Pancreas (tissue), 10 donors: ENCODE measurements around the gene FCN1. TPM values are rescaled to one million over a fixed set of nuclear protein-coding genes. Genes with fewer than 3 reads are reported as not detected.

Experiments used
- ATAC-seq, 4 donors: fragments of 200-7000 bp; cut with Tn5 transposase; one replicate each; pipeline versions ENCODE4 v1.8.0 to v1.9.1; 2020; ENCODE audit warnings: mild to moderate bottlenecking in 4 of 4, moderate library complexity in 4 of 4
- DNase-seq, 6 donors: peaks; one replicate each; pipeline ENCODE4 v3.0.0-alpha.2; 2020
- FAIRE-seq: peaks from 2 replicates; lab custom pipeline; 2012; peaks lifted over from hg19 to GRCh38; lab: Jason Lieb, UNC
- H3K27ac ChIP-seq, 4 donors: fragments of 200-600 bp; sonication (generic); 1 replicate in 3 of 4; 2 replicates in 1 of 4; pipeline versions ENCODE4 v1.5.0 to v1.8.0; 2020
- H3K27me3 ChIP-seq, 4 donors: fragments of 200-600 bp; one replicate each; pipeline ENCODE4 v1.8.0; 2021
- H3K36me3 ChIP-seq, 3 donors: fragments of 200-600 bp; sonication (generic) in 1 of 3; one replicate each; pipeline versions ENCODE4 v1.5.0 to v1.8.0; 2020 to 2021
- H3K4me1 ChIP-seq, 3 donors: fragments of 200-600 bp; one replicate each; pipeline ENCODE4 v1.8.0; 2021
- H3K4me3 ChIP-seq, 4 donors: fragments of 200-600 bp; sonication (generic) in 2 of 4; one replicate each; pipeline versions ENCODE4 v1.5.0 to v1.8.0; 2020 to 2021
- H3K9me3 ChIP-seq, 4 donors: fragments of 200-600 bp; one replicate each; pipeline ENCODE4 v1.8.0; 2021
- WGBS, 2 donors: extraction: QIAGEN DNeasy Blood & Tissue Kit; methylation state at CpG; one replicate each; pipeline ENCODE4 v1.1.7; 2013; 5-methylcytosine and 5-hydroxymethylcytosine counted together
- intact Hi-C, 3 donors: fragments of 100-400 bp; cut with DNase I; formaldehyde crosslinking; loops; one replicate each; pipeline versions ENCODE4 v1.11.1 to v1.14.2; 2022
- polyA plus RNA-seq, 2 donors: library from polyadenylated mRNA; stranded (reverse); fragments of 200-250 nt; gene quantifications; one replicate each; pipeline ENCODE4 v1.2.3, GENCODE V29; 2013
- total RNA-seq, 6 donors: library from RNA; stranded (reverse); fragmentation: NEBNext Ultra II Directional in 4 of 6; extraction: Animal tissue kit (Norgen Biotek cat#: 25700) in 4 of 6; gene quantifications; one replicate each; pipeline versions ENCODE4 v1.2.1 to v1.2.4, GENCODE V29; 2021 to 2023
- TF ChIP-seq, protein P1 (sequence below), 4 donors: fragments of 200-600 bp; sonication (generic) in 3 of 4; IDR thresholded peaks; one replicate each; pipeline versions ENCODE4 v1.5.0 to v1.8.0; 2021; ENCODE audit warnings: antibody characterized with exemption in 4 of 4
- donor health status: healthy with polysubstance abuse.
- donor health status: DM: no; HTN: no; CAD: no; lungs with moderate emphysema.
- donor health status: DM: no; HTN: no; CAD: no.
- donor health status: control.
- donor health status: control.
- donor health status: Bipolar disorder and iron deficiency.
- donor health status: DM: yes; HTN: yes; CAD: no.
- donor health status: DM: no; HTN: no; CAD: no.
- donor health status: DM: no; HTN: no; CAD: no.
- donor health status: DM: yes; HTN: yes; CAD: no.

Gene FCN1
- total and polyA plus RNA-seq, 8 donors, result 0.32 to 6.2 (median 1.0) TPM

DNA sequence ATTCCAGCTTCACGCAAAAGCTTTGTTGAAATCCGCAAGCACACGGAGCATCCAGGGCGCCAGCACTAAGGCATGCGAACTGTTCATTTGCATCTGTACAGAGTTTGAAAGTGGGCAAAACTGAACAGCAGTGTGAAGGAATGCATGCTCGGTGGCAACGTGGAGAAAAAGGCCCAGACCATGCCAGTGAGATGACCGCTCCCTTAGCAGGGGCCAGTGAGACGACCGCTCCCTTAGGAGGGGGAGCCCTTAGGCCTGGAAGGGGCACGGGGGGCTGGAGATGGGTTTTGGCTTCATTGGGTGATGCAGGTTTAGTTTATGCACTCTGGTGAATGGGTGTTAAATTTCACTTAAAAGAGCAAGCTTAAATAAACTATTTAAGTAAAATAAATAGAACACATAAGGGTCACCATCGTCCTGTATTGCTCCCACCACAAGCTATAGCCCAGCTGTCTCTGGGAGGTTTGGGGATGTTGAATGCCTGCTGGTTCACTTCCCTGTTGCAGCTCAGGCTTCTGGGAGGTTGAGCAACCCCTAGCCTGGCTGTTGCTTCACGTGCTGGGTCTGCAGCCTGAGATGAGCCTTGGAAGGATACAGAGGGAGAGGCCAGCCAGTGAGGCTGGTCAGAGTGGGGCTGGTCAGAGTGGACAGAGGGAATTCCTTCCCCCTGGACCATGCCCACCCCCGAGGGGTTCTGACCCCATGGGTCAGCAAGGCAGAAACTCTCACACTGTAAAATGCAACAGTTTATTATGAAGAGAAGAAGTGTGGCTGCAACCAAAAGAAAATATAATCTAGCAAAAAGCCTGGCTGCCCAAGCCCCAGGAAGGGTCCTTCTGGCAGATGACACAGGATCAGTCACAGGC, 4.6 kb upstream of the FCN1 start:
- WGBS, 2 donors, result 53 to 60% methylated on average over 14 of the region's 14 CpGs
- Histone ChIP-seq H3K4me1 (no peaks in the 10 kb centered on the region), H3K9me3 (no peaks in the 10 kb centered on the region), H3K36me3 (no peaks in the 10 kb centered on the region), H3K27me3 (no peaks in the 10 kb centered on the region), H3K4me3 (no peak overlapping the region), H3K27ac (no peak overlapping the region)
- TF ChIP-seq, protein P1, sequence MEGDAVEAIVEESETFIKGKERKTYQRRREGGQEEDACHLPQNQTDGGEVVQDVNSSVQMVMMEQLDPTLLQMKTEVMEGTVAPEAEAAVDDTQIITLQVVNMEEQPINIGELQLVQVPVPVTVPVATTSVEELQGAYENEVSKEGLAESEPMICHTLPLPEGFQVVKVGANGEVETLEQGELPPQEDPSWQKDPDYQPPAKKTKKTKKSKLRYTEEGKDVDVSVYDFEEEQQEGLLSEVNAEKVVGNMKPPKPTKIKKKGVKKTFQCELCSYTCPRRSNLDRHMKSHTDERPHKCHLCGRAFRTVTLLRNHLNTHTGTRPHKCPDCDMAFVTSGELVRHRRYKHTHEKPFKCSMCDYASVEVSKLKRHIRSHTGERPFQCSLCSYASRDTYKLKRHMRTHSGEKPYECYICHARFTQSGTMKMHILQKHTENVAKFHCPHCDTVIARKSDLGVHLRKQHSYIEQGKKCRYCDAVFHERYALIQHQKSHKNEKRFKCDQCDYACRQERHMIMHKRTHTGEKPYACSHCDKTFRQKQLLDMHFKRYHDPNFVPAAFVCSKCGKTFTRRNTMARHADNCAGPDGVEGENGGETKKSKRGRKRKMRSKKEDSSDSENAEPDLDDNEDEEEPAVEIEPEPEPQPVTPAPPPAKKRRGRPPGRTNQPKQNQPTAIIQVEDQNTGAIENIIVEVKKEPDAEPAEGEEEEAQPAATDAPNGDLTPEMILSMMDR (IDR thresholded peaks at IDR 0.05), result no peak
- DNase-seq (peak in 2 of 6 donors; percentile 26 to 37), FAIRE-seq (no peak), ATAC-seq (peak in 2 of 4 donors; percentile 76 to 82)
- intact Hi-C loops, result no loop called here

DNA sequence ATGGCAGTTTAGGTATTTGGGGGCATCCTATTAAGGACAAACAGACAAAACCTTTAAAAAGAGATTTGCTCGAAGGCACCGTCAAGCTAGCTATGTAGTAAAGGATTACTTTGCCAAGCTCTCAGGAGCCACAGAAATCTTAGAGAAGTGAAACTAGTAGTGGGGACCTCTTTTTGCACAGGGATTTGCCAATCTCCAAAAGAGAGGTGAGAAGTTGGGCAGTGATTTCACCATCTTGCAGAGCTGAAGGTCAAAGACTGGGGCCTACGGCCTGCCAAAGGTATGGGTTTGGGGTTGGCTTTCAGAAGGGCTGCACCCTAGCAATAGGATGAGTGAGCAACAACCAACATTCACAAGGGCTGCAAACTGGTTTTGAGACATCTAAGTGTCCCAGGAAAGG, 1.6 kb upstream of the FCN1 start:
- H3K27me3 ChIP-seq, result no peaks in the 10 kb centered on the region
- H3K36me3 ChIP-seq, result no peaks in the 10 kb centered on the region
- ATAC-seq (no peak), DNase-seq (peak in 1 of 6 donors; percentile 1), FAIRE-seq (no peak)
- no peaks in the 10 kb centered on the region for H3K9me3 ChIP-seq
- H3K4me3 ChIP-seq, result no peak overlapping the region
- intact Hi-C loops, result no loop called here
- WGBS, 2 donors, result 80 to 91% methylated on average over 3 of the region's 3 CpGs
- H3K27ac ChIP-seq, result no peak overlapping the region
- TF ChIP-seq, protein P1 (IDR thresholded peaks at IDR 0.05), result no peak
- no peaks in the 10 kb centered on the region for H3K4me1 ChIP-seq

DNA sequence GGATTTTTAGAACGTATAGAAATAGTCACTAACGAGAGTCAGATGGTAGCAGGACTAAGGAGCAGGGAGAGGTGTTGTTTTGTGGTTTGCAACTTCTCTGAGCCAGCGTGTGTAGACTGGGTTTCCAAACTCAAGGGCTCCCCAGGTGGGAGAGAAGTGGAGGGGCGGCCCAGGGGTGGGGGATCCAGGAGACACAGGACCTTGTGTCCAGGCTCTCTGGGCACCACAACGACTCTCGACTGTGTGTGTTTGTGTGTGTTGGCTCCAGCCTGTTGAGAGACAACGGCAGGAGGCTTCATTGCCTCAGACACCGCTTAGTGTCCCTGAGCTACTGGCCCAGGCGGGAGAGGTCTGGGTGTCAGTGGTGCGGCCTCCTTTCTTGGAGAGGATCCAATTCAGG, 934 bp upstream of the FCN1 start:
- no peak for DNase-seq
- Histone ChIP-seq H3K4me1 (no peaks in the 10 kb centered on the region), H3K9me3 (no peaks in the 10 kb centered on the region), H3K4me3 (no peak overlapping the region), H3K27ac (no peak overlapping the region), H3K36me3 (no peaks in the 10 kb centered on the region), H3K27me3 (no peaks in the 10 kb centered on the region)
- no peak for FAIRE-seq
- TF ChIP-seq, protein P1 (IDR thresholded peaks at IDR 0.05), result no peak
- ATAC-seq, result no peak
- intact Hi-C loops, result no loop called here
- WGBS, 2 donors, result 78 to 79% methylated on average over 10 of the region's 10 CpGs

DNA sequence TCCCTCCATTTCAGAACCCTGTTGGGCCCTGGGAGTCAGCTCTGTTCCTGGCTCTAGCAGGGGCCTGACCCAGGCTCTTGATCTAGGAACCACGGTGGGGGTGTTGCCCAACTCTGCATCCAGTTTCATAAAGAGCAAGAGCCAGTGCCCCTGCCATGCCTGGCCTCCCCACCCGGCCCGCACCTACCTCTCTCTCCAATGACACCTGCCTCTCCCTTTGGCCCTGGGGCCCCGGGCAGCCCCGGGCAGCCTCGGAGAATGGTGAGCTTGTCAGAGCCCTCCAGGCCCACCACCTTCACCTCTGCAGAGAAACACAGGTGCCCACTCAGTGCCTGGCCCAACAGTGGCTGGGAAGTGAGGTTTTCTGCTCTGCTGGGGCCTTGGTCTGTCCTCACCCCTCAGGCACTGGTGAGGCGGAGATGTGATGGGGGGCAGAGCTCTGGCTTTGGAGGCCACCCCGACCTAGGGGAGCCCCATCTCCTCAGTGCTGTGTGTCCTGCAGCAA, 1.5 kb downstream of the FCN1 start:
- intact Hi-C loops, result no loop called here
- Histone ChIP-seq H3K27me3 (no peaks in the 10 kb centered on the region), H3K4me1 (no peaks in the 10 kb centered on the region), H3K27ac (no peak overlapping the region), H3K36me3 (no peaks in the 10 kb centered on the region), H3K4me3 (no peak overlapping the region), H3K9me3 (no peaks in the 10 kb centered on the region)
- FAIRE-seq (no peak), ATAC-seq (no peak), DNase-seq (no peak)
- WGBS, 2 donors, result 58 to 76% methylated on average over 8 of the region's 8 CpGs
- TF ChIP-seq, protein P1 (IDR thresholded peaks at IDR 0.05), result no peak
